ENCODE measurements around the gene ESR1.

ESR1 gene

DNA sequence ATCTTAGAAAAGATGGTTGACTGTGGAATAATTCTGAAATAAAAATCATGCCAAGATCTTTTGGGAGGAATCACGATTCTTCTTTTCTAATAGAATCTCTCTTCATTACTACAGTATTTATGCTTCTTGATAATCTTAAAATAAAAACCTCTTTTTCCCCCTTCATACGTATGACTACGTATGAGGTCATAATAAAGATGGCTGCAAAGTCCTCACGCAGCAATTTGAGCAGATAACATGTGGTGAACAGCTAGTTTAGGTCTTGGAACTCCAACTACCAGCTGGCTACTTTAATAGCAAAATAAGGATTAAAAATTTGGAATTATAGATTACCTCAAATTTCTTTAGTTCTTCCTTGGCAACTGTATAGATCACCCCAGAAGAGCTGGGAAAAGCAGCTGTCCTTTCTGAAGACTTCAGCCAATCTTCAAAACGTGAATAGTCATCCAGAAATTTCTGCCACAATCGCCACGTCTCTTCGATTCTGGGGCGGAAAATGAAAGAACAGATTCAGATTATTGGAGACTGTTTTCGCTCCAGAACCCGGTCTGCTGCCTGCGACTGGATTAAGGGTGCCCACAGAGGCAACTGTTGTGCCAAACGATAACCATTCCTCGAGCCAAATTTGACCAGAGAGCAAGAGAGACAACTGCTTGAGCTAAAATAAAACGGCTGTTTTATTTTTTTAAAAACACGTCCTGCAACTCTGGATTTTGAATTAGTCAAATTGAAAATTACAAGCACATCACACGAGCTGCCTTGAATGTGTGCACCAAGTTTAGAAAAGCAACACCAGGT is 347.3 kb downstream of the ESR1 start:
- H3K27ac ChIP-seq = no peak overlapping the region
- H4K20me1 ChIP-seq (ENCODE audit: insufficient read depth) = no peaks in the 10 kb centered on the region
- H2AFZ ChIP-seq (ENCODE audit: low read depth) = no peak overlapping the region
- no peak overlapping the region for H3K9ac ChIP-seq
- no peaks in the 10 kb centered on the region for H3K36me3 ChIP-seq (ENCODE audit: insufficient read depth)
- peaks cover under 1% of the 10 kb centered on the region for H3K4me1 ChIP-seq (ENCODE audit: low read depth, poor library complexity, severe bottlenecking)
- H3K79me2 ChIP-seq (ENCODE audit: insufficient read depth, low read depth) = no peaks in the 10 kb centered on the region
- H3K4me2 ChIP-seq = no peak overlapping the region
- no peak overlapping the region for H3K4me3 ChIP-seq (IDR thresholded peaks at IDR 0.05; ENCODE audit: insufficient read depth, low read depth, low read length)
- H3K27me3 ChIP-seq (ENCODE audit: insufficient read depth, low read depth) = no peaks in the 10 kb centered on the region
- TF ChIP-seq, protein P1, sequence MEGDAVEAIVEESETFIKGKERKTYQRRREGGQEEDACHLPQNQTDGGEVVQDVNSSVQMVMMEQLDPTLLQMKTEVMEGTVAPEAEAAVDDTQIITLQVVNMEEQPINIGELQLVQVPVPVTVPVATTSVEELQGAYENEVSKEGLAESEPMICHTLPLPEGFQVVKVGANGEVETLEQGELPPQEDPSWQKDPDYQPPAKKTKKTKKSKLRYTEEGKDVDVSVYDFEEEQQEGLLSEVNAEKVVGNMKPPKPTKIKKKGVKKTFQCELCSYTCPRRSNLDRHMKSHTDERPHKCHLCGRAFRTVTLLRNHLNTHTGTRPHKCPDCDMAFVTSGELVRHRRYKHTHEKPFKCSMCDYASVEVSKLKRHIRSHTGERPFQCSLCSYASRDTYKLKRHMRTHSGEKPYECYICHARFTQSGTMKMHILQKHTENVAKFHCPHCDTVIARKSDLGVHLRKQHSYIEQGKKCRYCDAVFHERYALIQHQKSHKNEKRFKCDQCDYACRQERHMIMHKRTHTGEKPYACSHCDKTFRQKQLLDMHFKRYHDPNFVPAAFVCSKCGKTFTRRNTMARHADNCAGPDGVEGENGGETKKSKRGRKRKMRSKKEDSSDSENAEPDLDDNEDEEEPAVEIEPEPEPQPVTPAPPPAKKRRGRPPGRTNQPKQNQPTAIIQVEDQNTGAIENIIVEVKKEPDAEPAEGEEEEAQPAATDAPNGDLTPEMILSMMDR (conservative IDR thresholded peaks at IDR 0.05; ENCODE audit: low read depth, low read length) = no peak

DNA sequence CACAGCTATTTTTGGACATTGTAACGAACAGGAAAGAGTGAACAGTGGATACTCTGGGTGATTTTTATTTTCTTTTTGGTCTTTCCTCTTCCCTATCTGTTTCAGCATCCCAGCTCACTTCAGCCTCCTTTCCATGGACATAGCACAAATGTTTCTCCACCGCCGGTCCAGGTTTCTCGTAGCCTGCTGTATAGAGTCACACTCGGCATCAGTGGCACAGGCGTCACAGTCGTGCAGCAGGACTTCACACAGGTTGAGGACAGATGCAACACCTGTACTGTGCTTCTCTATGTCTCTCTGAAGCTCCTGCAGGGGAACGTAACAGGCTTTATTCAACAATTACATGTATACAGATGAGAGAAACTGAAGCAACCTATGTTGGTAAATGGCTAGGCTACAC is 348.3 kb downstream of the ESR1 start:
- no peaks in the 10 kb centered on the region for H3K36me3 ChIP-seq (ENCODE audit: insufficient read depth)
- no peak overlapping the region for H3K4me2 ChIP-seq
- TF ChIP-seq, protein P1 (conservative IDR thresholded peaks at IDR 0.05; ENCODE audit: low read depth, low read length) = no peak
- no peak overlapping the region for H3K9ac ChIP-seq
- peaks cover 10% of the 10 kb centered on the region for H3K4me1 ChIP-seq (ENCODE audit: low read depth, poor library complexity, severe bottlenecking)
- no peaks in the 10 kb centered on the region for H4K20me1 ChIP-seq (ENCODE audit: insufficient read depth)
- no peak overlapping the region for H2AFZ ChIP-seq (ENCODE audit: low read depth)
- no peak overlapping the region for H3K27ac ChIP-seq
- H3K4me3 ChIP-seq (IDR thresholded peaks at IDR 0.05; ENCODE audit: insufficient read depth, low read depth, low read length) = no peak overlapping the region
- H3K79me2 ChIP-seq (ENCODE audit: insufficient read depth, low read depth) = no peaks in the 10 kb centered on the region
- H3K27me3 ChIP-seq (ENCODE audit: insufficient read depth, low read depth) = no peaks in the 10 kb centered on the region

DNA sequence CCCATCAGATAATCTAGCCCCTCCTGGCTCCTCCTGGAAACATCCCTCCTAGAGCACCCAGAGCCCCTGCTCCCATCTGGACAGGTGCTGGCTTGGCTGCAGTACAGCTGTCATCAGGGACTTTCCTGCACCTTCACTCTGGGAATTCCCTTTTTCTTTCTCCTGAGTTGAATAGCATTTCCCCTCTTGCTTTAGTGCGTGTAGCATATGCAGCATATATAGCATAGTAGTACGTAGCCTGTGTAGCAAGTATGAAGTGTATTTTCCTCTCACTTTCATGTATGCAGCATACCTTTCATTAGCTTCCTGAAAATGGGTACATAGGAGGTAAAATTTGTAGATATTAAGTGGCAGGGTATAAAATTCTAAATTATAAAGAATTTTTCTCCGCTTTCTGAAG is 352.9 kb downstream of the ESR1 start:
- H3K36me3 ChIP-seq (ENCODE audit: insufficient read depth) = no peaks in the 10 kb centered on the region

DNA sequence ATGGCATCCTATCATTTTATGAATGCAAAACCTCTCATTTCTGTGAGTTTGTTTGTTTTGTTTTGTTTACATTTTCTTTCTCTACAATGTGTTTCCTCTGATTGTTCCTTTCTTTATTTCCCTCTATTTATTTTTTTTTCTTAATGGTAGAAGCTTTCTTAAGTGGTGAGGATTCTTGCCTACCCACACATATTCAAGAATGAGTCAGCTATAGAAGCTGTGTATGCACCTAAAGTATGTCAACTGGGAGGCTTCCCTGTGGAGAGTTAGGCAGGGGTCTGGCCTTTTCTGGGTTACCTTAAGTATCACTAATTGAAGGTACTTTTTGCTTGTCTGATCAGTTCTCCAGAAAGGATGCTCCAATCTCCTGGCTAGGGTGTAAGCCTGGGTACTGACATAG is 354.0 kb downstream of the ESR1 start:
- no peak overlapping the region for H3K4me2 ChIP-seq
- peaks cover 21% of the 10 kb centered on the region for H3K4me1 ChIP-seq (ENCODE audit: low read depth, poor library complexity, severe bottlenecking)
- H3K36me3 ChIP-seq (ENCODE audit: insufficient read depth) = no peaks in the 10 kb centered on the region
- no peaks in the 10 kb centered on the region for H3K79me2 ChIP-seq (ENCODE audit: insufficient read depth, low read depth)
- H3K4me3 ChIP-seq (IDR thresholded peaks at IDR 0.05; ENCODE audit: insufficient read depth, low read depth, low read length) = no peak overlapping the region
- H3K9ac ChIP-seq = no peak overlapping the region
- H3K27ac ChIP-seq = no peak overlapping the region
- no peaks in the 10 kb centered on the region for H3K27me3 ChIP-seq (ENCODE audit: insufficient read depth, low read depth)
- H2AFZ ChIP-seq (ENCODE audit: low read depth) = no peak overlapping the region
- TF ChIP-seq, protein P1 (conservative IDR thresholded peaks at IDR 0.05; ENCODE audit: low read depth, low read length) = no peak
- no peaks in the 10 kb centered on the region for H4K20me1 ChIP-seq (ENCODE audit: insufficient read depth)

More for the DNA sequence above, 352.9 kb downstream of the ESR1 start:
- Histone ChIP-seq H3K27ac (no peak overlapping the region), H3K4me1 (ENCODE audit: low read depth, poor library complexity, severe bottlenecking) (peaks cover 21% of the 10 kb centered on the region), H4K20me1 (ENCODE audit: insufficient read depth) (no peaks in the 10 kb centered on the region), H2AFZ (ENCODE audit: low read depth) (no peak overlapping the region), H3K4me2 (peak overlapping the region; percentile 26), H3K9ac (no peak overlapping the region), H3K79me2 (ENCODE audit: insufficient read depth, low read depth) (no peaks in the 10 kb centered on the region), H3K4me3 (IDR thresholded peaks at IDR 0.05; ENCODE audit: insufficient read depth, low read depth, low read length) (no peak overlapping the region), H3K27me3 (ENCODE audit: insufficient read depth, low read depth) (no peaks in the 10 kb centered on the region)
- TF ChIP-seq, protein P1 (conservative IDR thresholded peaks at IDR 0.05; ENCODE audit: low read depth, low read length) = no peak

Measured in KMS-11 (cell line).